Measurements from ENCODE around the gene METTL3. TPM values are rescaled to one million over a fixed set of nuclear protein-coding genes. Genes with fewer than 3 reads are reported as not detected.

Gene METTL3
- total and polyA plus RNA-seq, 2 experiments from 2014 or later, result 39.0 to 44.1 TPM

- no peak overlapping the region for H2AFZ ChIP-seq
Observed at GRCh38 chr14:21496453-21496852, 14.7 kb downstream of the METTL3 start.

GRCh38 chr14:21494902-21495762 is 16.0 kb downstream of the METTL3 start:
- 95% methylated on average over 1 of the region's 2 CpGs for WGBS (ENCODE audit: low lambda C conversion rate, missing lambda C conversion rate)
- no peak overlapping the region for H3K4me2 ChIP-seq
- H4K20me1 ChIP-seq (ENCODE audit: insufficient read depth, poor library complexity, severe bottlenecking), result no peaks in the 10 kb centered on the region
- no peaks in the 10 kb centered on the region for H3K9me2 ChIP-seq (replicated peaks; ENCODE audit: insufficient read depth)
- H3K27me3 ChIP-seq, result no peaks in the 10 kb centered on the region
- H3K4me1 ChIP-seq (ENCODE audit: insufficient read depth), result no peaks in the 10 kb centered on the region
- no peak for DNase-seq (ENCODE audit: low spot score)
- peak overlapping the region; percentile 16 for H3K27ac ChIP-seq
- no peak overlapping the region for H2AFZ ChIP-seq
- H3K79me2 ChIP-seq, result no peaks in the 10 kb centered on the region
- H3K36me3 ChIP-seq (replicated peaks; ENCODE audit: insufficient read depth, low read depth), result no peaks in the 10 kb centered on the region
- H3K4me3 ChIP-seq, result no peak overlapping the region
- TF ChIP-seq EZH2 (IDR thresholded peaks at IDR 0.05; ENCODE audit: borderline replicate concordance), result no peak
- TF ChIP-seq CTCF (IDR thresholded peaks at IDR 0.05; ENCODE audit: poor library complexity), result no peak
- TF ChIP-seq EZH2phosphoT487 (IDR thresholded peaks at IDR 0.05; ENCODE audit: low read depth, severe bottlenecking, unreplicated experiment), result no peak
- no peaks in the 10 kb centered on the region for H3K9me3 ChIP-seq (ENCODE audit: low read depth)

More at GRCh38 chr14:21496453-21496852, 14.7 kb downstream of the METTL3 start:
- Histone ChIP-seq H3K9me2 (replicated peaks; ENCODE audit: insufficient read depth) (no peaks in the 10 kb centered on the region), H3K4me3 (no peak overlapping the region), H3K79me2 (no peaks in the 10 kb centered on the region), H3K36me3 (replicated peaks; ENCODE audit: insufficient read depth, low read depth) (no peaks in the 10 kb centered on the region), H3K27ac (no peak overlapping the region), H3K4me1 (ENCODE audit: insufficient read depth) (no peaks in the 10 kb centered on the region), H3K9me3 (ENCODE audit: low read depth) (no peaks in the 10 kb centered on the region), H3K4me2 (no peak overlapping the region), H3K27me3 (no peaks in the 10 kb centered on the region), H4K20me1 (ENCODE audit: insufficient read depth, poor library complexity, severe bottlenecking) (no peaks in the 10 kb centered on the region)
- 91% methylated on average over 2 of the region's 2 CpGs for WGBS (ENCODE audit: low lambda C conversion rate, missing lambda C conversion rate)
- TF ChIP-seq CTCF (IDR thresholded peaks at IDR 0.05; ENCODE audit: poor library complexity), result no peak
- TF ChIP-seq EZH2 (IDR thresholded peaks at IDR 0.05; ENCODE audit: borderline replicate concordance), result no peak
- no peak for TF ChIP-seq EZH2phosphoT487 (IDR thresholded peaks at IDR 0.05; ENCODE audit: low read depth, severe bottlenecking, unreplicated experiment)
- no peak for DNase-seq (ENCODE audit: low spot score)

DNA sequence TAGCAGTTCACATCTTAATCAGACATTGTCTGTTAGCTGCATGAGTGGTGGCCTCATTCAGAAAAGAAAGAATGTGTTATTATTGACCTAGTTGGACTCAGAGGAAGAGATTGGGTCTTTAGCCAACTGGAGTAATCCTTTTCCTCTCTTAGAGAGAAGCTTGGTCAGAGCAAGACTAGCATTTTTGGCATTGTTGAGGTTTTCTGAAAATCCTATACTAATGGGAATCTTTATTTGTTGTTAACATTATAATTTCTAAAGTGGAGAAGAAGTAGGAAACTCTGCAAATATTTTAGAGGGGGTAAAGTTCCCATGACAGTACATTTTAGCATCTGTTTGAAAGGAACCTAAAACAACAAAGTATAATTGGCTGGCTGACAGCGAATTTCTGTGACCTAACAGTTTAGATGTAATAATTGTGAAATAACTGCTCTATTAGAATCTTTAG is 24.5 kb downstream of the METTL3 start:
- Histone ChIP-seq H2AFZ (no peak overlapping the region), H3K4me1 (ENCODE audit: insufficient read depth) (no peaks in the 10 kb centered on the region), H3K27me3 (no peaks in the 10 kb centered on the region), H4K20me1 (ENCODE audit: insufficient read depth, poor library complexity, severe bottlenecking) (peaks cover under 1% of the 10 kb centered on the region), H3K9me3 (ENCODE audit: low read depth) (no peaks in the 10 kb centered on the region), H3K79me2 (peaks cover 22% of the 10 kb centered on the region), H3K9me2 (replicated peaks; ENCODE audit: insufficient read depth) (no peaks in the 10 kb centered on the region), H3K27ac (no peak overlapping the region), H3K4me3 (no peak overlapping the region), H3K4me2 (no peak overlapping the region), H3K36me3 (replicated peaks; ENCODE audit: insufficient read depth, low read depth) (no peaks in the 10 kb centered on the region)
- WGBS (ENCODE audit: low lambda C conversion rate, missing lambda C conversion rate), result 91% methylated on average over 1 of the region's 1 CpG
- DNase-seq (ENCODE audit: low spot score), result no peak
- TF ChIP-seq EZH2phosphoT487 (IDR thresholded peaks at IDR 0.05; ENCODE audit: low read depth, severe bottlenecking, unreplicated experiment) (no peak), CTCF (IDR thresholded peaks at IDR 0.05; ENCODE audit: poor library complexity) (no peak), EZH2 (IDR thresholded peaks at IDR 0.05; ENCODE audit: borderline replicate concordance) (no peak)
